Vagina (tissue), 2 donors: Measurements from ENCODE around the gene PTPN14. TPM values are rescaled to one million over a fixed set of nuclear protein-coding genes. Genes with fewer than 3 reads are reported as not detected.

Experiments
- DNase-seq, 2 donors: peaks; one replicate each; pipeline ENCODE4 v3.0.0-alpha.2; 2017; ENCODE audit errors: extremely low spot score in 2 of 2
- H3K27ac ChIP-seq: fragments of 200-600 bp; sonication (generic); one replicate; pipeline ENCODE4 v1.5.1; 2019
- H3K27me3 ChIP-seq: fragments of 200-600 bp; sonication (generic); one replicate; pipeline ENCODE4 v1.5.1; 2019
- H3K36me3 ChIP-seq, 2 donors: fragments of 200-600 bp; sonication (generic); one replicate each; pipeline ENCODE4 v1.5.1; 2017 to 2019
- H3K4me1 ChIP-seq: fragments of 200-600 bp; sonication (generic); one replicate; pipeline ENCODE4 v1.5.1; 2019
- H3K4me3 ChIP-seq, 2 donors: fragments of 200-600 bp; sonication (generic); 1 replicate in 1 of 2; 2 replicates in 1 of 2; pipeline ENCODE4 v1.5.1; 2016 to 2019
- H3K9me3 ChIP-seq: fragments of 200-600 bp; sonication (generic); one replicate; pipeline ENCODE4 v1.5.1; 2019
- CTCF ChIP-seq, 3 experiments: fragments of 450-650 bp in 2 of 3; fragments of 200-600 bp in 1 of 3; sonication (generic) in 1 of 3; IDR thresholded peaks; one replicate each; pipeline ENCODE4 v1.5.1; 2017 to 2019; ENCODE audit warnings: antibody characterized with exemption in 3 of 3, mild to moderate bottlenecking in 2 of 3, moderate library complexity in 2 of 3
- POLR2A ChIP-seq, 2 donors: fragments of 450-650 bp; IDR thresholded peaks; one replicate each; pipeline ENCODE4 v1.6.1; 2017; ENCODE audit warnings: antibody characterized with exemption in 2 of 2, mild to moderate bottlenecking in 2 of 2, moderate library complexity in 2 of 2
- POLR2AphosphoS5 ChIP-seq, 2 donors: sonication (generic); formaldehyde crosslinking; IDR thresholded peaks; one replicate each; pipeline ENCODE4 v1.9.0; 2017; ENCODE audit warnings: antibody characterized with exemption in 2 of 2, mild to moderate bottlenecking in 2 of 2, low read depth in 1 of 2; ENCODE audit not compliant: insufficient read depth in 1 of 2
- intact Hi-C: fragments of 100-400 bp; cut with DNase I; formaldehyde crosslinking; loops from one replicate; pipeline ENCODE4 v1.15.1; 2023
- total RNA-seq: library from RNA; depleted of rRNA; stranded (reverse); fragments of >200 nt; gene quantifications from one replicate; pipeline ENCODE4 v1.2.3, GENCODE V29; 2016

Gene PTPN14
- total RNA-seq, 1 donor from 2014 or later, result 24.3 TPM

- no peaks in the 10 kb centered on the region for H3K36me3 ChIP-seq
- intact Hi-C loops, result no loop called here
- no peak overlapping the region for H3K27ac ChIP-seq
- no peaks in the 10 kb centered on the region for H3K27me3 ChIP-seq
- DNase-seq, result no peak
- no peak overlapping the region for H3K4me3 ChIP-seq
- H3K9me3 ChIP-seq, result no peaks in the 10 kb centered on the region
- no peak for TF ChIP-seq POLR2AphosphoS5 (IDR thresholded peaks at IDR 0.05; ENCODE audit: insufficient read depth in 1 of 2, low read depth in 1 of 2)
- no peak for TF ChIP-seq POLR2A (IDR thresholded peaks at IDR 0.05)
- no peak for TF ChIP-seq CTCF (IDR thresholded peaks at IDR 0.05)
- H3K4me1 ChIP-seq, result no peaks in the 10 kb centered on the region
Measured at GRCh38 chr1:214568328-214568727, 16.9 kb upstream of the PTPN14 start.

- no peak for TF ChIP-seq POLR2AphosphoS5 (IDR thresholded peaks at IDR 0.05; ENCODE audit: insufficient read depth in 1 of 2, low read depth in 1 of 2)
- TF ChIP-seq POLR2A (IDR thresholded peaks at IDR 0.05), result no peak
- TF ChIP-seq CTCF (IDR thresholded peaks at IDR 0.05), result no peak
- H3K27ac ChIP-seq, result no peak overlapping the region
- no peaks in the 10 kb centered on the region for H3K27me3 ChIP-seq
- no peak overlapping the region for H3K4me3 ChIP-seq
- H3K9me3 ChIP-seq, result no peaks in the 10 kb centered on the region
- no peaks in the 10 kb centered on the region for H3K36me3 ChIP-seq
- intact Hi-C loops, result no loop called here
- DNase-seq, result no peak
- no peaks in the 10 kb centered on the region for H3K4me1 ChIP-seq
Measured at GRCh38 chr1:214567481-214567980, 16.1 kb upstream of the PTPN14 start.

- DNase-seq, result no peak
- intact Hi-C loops, result no loop called here
- Histone ChIP-seq H3K4me1 (no peaks in the 10 kb centered on the region), H3K9me3 (no peaks in the 10 kb centered on the region), H3K27me3 (no peaks in the 10 kb centered on the region), H3K27ac (no peak overlapping the region), H3K4me3 (no peak overlapping the region), H3K36me3 (no peaks in the 10 kb centered on the region)
- TF ChIP-seq CTCF (IDR thresholded peaks at IDR 0.05) (no peak), POLR2AphosphoS5 (IDR thresholded peaks at IDR 0.05; ENCODE audit: insufficient read depth in 1 of 2, low read depth in 1 of 2) (no peak), POLR2A (IDR thresholded peaks at IDR 0.05) (no peak)
Measured at GRCh38 chr1:214566158-214567104, 15.0 kb upstream of the PTPN14 start.

- intact Hi-C loops, result no loop called here
- no peaks in the 10 kb centered on the region for H3K9me3 ChIP-seq
- H3K36me3 ChIP-seq, result no peaks in the 10 kb centered on the region
- no peaks in the 10 kb centered on the region for H3K4me1 ChIP-seq
- H3K27me3 ChIP-seq, result no peaks in the 10 kb centered on the region
- TF ChIP-seq POLR2AphosphoS5 (IDR thresholded peaks at IDR 0.05; ENCODE audit: insufficient read depth in 1 of 2, low read depth in 1 of 2) (no peak), POLR2A (IDR thresholded peaks at IDR 0.05) (no peak), CTCF (IDR thresholded peaks at IDR 0.05) (no peak)
- no peak overlapping the region for H3K27ac ChIP-seq
- H3K4me3 ChIP-seq, result no peak overlapping the region
- DNase-seq, result no peak
Measured at GRCh38 chr1:214565310-214565709, 13.9 kb upstream of the PTPN14 start.

- Histone ChIP-seq H3K27ac (no peak overlapping the region), H3K36me3 (no peaks in the 10 kb centered on the region), H3K27me3 (no peaks in the 10 kb centered on the region), H3K4me3 (no peak overlapping the region), H3K9me3 (no peaks in the 10 kb centered on the region), H3K4me1 (no peaks in the 10 kb centered on the region)
- intact Hi-C loops, result no loop called here
- TF ChIP-seq POLR2A (IDR thresholded peaks at IDR 0.05) (no peak), CTCF (IDR thresholded peaks at IDR 0.05) (no peak), POLR2AphosphoS5 (IDR thresholded peaks at IDR 0.05; ENCODE audit: insufficient read depth in 1 of 2, low read depth in 1 of 2) (no peak)
- no peak for DNase-seq
Measured at GRCh38 chr1:214563881-214564280, 12.5 kb upstream of the PTPN14 start.
